ENCODE results near the gene PABPN1L. TPM values are rescaled to one million over a fixed set of nuclear protein-coding genes. Genes with fewer than 3 reads are reported as not detected.

PABPN1L gene
- total RNA-seq, 1 donor from 2014 or later, result not detected

DNA sequence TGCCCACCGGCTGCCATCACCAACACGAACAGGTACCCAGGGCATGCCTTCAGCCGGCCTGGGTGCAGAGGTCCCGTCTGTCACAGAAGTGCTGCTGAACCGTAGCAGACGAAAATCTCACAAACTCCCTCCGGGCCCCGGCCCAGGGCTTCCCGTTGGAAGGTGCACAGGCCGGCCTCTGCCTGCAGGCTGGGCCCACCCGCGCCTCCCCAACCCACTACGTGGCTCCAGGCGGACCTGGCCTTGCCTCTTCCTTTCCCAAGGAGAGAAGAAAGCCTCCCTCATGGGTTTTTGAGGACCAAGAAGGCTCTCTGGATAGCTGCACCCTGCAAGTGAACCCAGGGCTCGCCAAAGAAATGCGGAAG lies 45.5 kb upstream of the PABPN1L start:
- Mint-ChIP-seq H3K9me3 (peaks cover 2% of the 10 kb centered on the region), H3K4me1 (peaks cover 31% of the 10 kb centered on the region), H3K27me3 (ENCODE audit: insufficient read depth, low read depth) (peaks cover 10% of the 10 kb centered on the region), H3K36me3 (no peaks in the 10 kb centered on the region), H3K4me3 (no peak overlapping the region), H3K27ac (no peak overlapping the region)
- Histone ChIP-seq H3K9ac (no peak overlapping the region), H3F3A (ENCODE audit: low read depth) (peaks cover 13% of the 10 kb centered on the region), H2AFZ (replicated peaks) (no peak overlapping the region), H3K27ac (no peak overlapping the region), H3K4me2 (no peak overlapping the region), H3K4me3 (no peak overlapping the region), H3K4me1 (peaks cover 7% of the 10 kb centered on the region), H3K27me3 (no peaks in the 10 kb centered on the region), H4K20me1 (ENCODE audit: low read depth) (no peaks in the 10 kb centered on the region), H3K9me3 (ENCODE audit: low read depth) (no peaks in the 10 kb centered on the region), H3K36me3 (no peaks in the 10 kb centered on the region), H3K79me2 (ENCODE audit: low read depth) (no peaks in the 10 kb centered on the region)
- no peak for DNase-seq (ENCODE audit: low spot score)
- TF ChIP-seq EZH2phosphoT487 (IDR thresholded peaks at IDR 0.05), result no peak
- TF ChIP-seq EZH2 (IDR thresholded peaks at IDR 0.05), result no peak

DNA sequence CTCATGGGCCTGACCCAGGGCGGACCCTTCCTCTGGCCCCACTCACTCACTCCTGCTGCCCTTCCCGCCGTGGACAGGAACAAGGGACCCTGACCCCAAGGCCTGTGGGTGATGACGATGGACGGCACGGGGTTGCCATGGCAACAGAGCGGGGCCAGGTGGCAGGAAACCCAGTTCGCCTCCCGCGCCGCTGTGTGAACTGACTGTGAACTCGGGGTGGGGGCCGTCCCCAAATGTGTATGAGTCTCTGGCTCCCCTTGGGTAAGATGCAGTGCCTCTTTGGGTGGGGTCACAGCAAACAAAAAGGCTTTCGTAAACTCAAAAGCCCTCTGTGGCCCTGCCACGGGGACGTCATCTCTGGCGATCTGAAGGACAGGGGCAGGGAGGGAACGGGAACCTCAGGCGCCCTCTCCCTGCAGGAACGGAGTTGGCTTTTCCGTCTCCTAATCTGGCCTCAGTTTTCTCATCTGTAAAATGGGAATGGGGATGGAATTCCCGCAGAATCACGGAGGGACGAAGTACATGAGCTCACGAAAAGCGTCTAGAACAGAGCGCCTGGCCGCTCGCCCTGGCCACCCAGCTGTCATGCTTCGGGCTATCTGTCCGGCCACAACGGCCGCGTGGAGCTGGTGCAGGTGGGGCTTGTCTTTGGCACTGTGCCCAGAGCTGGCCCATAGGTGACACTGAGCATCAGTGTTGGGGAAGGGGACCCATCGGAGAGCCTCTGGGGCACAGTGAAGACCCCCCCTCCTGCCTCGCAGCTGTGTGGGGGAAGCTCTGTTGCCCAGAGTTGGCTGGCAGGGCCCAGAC lies 44.9 kb upstream of the PABPN1L start:
- Histone ChIP-seq H3K9me3 (ENCODE audit: low read depth) (no peaks in the 10 kb centered on the region), H3K4me3 (no peak overlapping the region)

DNA sequence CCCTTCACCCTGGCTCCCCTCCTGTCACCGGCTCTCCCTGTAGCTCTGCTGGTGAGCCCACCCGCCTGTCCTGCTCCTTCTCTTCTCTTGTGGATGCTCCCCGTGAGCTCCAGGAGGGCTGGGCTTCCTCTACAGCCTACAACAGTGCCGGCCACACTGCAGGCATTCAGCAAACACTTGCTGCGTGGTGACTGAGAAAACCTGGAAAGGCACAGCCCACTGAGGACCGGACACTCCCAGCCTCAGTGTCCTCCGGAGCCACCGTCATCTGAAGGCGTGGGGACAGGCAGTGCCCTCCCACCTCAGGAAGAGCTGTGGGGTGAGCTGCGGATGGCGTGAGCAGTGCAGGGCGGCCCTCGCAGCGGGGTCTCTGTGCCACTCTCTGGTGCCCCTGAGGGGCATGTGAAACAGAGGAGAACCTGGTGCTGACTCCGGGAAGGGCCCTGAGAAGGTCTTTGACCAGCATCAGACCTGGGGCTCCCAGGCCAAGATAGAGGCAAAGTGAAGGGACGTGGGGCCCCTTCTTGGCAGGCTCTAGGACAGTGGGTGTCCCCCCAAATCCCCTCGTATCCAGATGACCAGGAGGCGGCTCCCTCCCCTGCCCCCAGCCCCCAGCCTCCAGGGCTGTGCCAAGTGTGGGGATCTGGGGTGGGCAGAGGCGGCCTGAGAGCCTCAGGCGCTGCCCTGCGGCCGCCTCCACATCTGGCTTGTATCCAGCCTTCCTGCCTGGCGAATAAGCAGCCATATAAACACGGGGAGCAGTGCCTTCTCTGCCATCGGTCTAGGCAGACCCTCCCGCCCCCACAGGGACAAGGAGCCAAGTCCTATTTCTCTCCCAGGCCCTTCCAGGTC lies 44.0 kb upstream of the PABPN1L start:
- Mint-ChIP-seq H3K4me3 (no peak overlapping the region), H3K9me3 (no peaks in the 10 kb centered on the region), H3K36me3 (no peaks in the 10 kb centered on the region), H3K27ac (peak overlapping the region; percentile 46), H3K4me1 (peaks cover 26% of the 10 kb centered on the region), H3K27me3 (ENCODE audit: insufficient read depth, low read depth) (peaks cover 9% of the 10 kb centered on the region)
- H3K4me2 ChIP-seq, result no peak overlapping the region
- TF ChIP-seq EZH2phosphoT487 (IDR thresholded peaks at IDR 0.05) (no peak), EZH2 (IDR thresholded peaks at IDR 0.05) (no peak)
- TF ChIP-seq, protein P1, sequence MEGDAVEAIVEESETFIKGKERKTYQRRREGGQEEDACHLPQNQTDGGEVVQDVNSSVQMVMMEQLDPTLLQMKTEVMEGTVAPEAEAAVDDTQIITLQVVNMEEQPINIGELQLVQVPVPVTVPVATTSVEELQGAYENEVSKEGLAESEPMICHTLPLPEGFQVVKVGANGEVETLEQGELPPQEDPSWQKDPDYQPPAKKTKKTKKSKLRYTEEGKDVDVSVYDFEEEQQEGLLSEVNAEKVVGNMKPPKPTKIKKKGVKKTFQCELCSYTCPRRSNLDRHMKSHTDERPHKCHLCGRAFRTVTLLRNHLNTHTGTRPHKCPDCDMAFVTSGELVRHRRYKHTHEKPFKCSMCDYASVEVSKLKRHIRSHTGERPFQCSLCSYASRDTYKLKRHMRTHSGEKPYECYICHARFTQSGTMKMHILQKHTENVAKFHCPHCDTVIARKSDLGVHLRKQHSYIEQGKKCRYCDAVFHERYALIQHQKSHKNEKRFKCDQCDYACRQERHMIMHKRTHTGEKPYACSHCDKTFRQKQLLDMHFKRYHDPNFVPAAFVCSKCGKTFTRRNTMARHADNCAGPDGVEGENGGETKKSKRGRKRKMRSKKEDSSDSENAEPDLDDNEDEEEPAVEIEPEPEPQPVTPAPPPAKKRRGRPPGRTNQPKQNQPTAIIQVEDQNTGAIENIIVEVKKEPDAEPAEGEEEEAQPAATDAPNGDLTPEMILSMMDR (IDR thresholded peaks at IDR 0.05), result no peak
- no peak for DNase-seq (ENCODE audit: low spot score)
- H3K9me3 ChIP-seq (ENCODE audit: low read depth), result no peaks in the 10 kb centered on the region
- H3K4me1 ChIP-seq, result peaks cover 7% of the 10 kb centered on the region
- H3K36me3 ChIP-seq, result no peaks in the 10 kb centered on the region
- no peak overlapping the region for H3K27ac ChIP-seq
- H3K27me3 ChIP-seq, result no peaks in the 10 kb centered on the region
- H3F3A ChIP-seq (ENCODE audit: low read depth), result peaks cover 2% of the 10 kb centered on the region
- H3K9ac ChIP-seq, result no peak overlapping the region
- H4K20me1 ChIP-seq (ENCODE audit: low read depth), result no peaks in the 10 kb centered on the region
- H2AFZ ChIP-seq (replicated peaks), result no peak overlapping the region
- no peak overlapping the region for H3K4me3 ChIP-seq
- no peaks in the 10 kb centered on the region for H3K79me2 ChIP-seq (ENCODE audit: low read depth)

More for the DNA sequence above, 44.9 kb upstream of the PABPN1L start:
- Histone ChIP-seq H3K36me3 (no peaks in the 10 kb centered on the region), H3K79me2 (ENCODE audit: low read depth) (no peaks in the 10 kb centered on the region), H3K4me1 (peaks cover 7% of the 10 kb centered on the region), H3K9ac (no peak overlapping the region), H4K20me1 (ENCODE audit: low read depth) (no peaks in the 10 kb centered on the region), H2AFZ (replicated peaks) (no peak overlapping the region), H3K4me2 (no peak overlapping the region), H3K27ac (no peak overlapping the region), H3K27me3 (no peaks in the 10 kb centered on the region), H3F3A (ENCODE audit: low read depth) (peaks cover 9% of the 10 kb centered on the region)
- no peaks in the 10 kb centered on the region for H3K36me3 Mint-ChIP-seq
- H3K27me3 Mint-ChIP-seq (ENCODE audit: insufficient read depth, low read depth), result peaks cover 10% of the 10 kb centered on the region
- TF ChIP-seq, protein P1 (IDR thresholded peaks at IDR 0.05), result no peak
- TF ChIP-seq EZH2phosphoT487 (IDR thresholded peaks at IDR 0.05) (no peak), EZH2 (IDR thresholded peaks at IDR 0.05) (no peak)
- H3K9me3 Mint-ChIP-seq, result peaks cover 2% of the 10 kb centered on the region
- H3K27ac Mint-ChIP-seq, result peak overlapping the region; percentile 50
- peaks cover 28% of the 10 kb centered on the region for H3K4me1 Mint-ChIP-seq
- no peak for DNase-seq (ENCODE audit: low spot score)
- H3K4me3 Mint-ChIP-seq, result no peak overlapping the region

All from neural progenitor cell (in vitro differentiated cells).